GM10248 (cell line): ENCODE data around the gene CTSW.

Source experiments
- CTCF ChIA-PET: fragments of 300-600 bp; sonication (Branson Sonifier 250); formaldehyde crosslinking; extraction: SDS; loops from one replicate; lab custom pipeline; 2021; ENCODE audit warnings: antibody characterized with exemption; lab: Yijun Ruan, JAX
- POLR2A ChIA-PET: fragments of 350-650 bp; sonication (Branson Sonifier 250); formaldehyde crosslinking; extraction: SDS; loops from one replicate; lab custom pipeline; 2020; ENCODE audit warnings: antibody characterized with exemption; lab: Yijun Ruan, JAX
- DNase-seq: peaks from one replicate; pipeline ENCODE4 v3.0.0; 2012; ENCODE audit errors: extremely low spot score
- CTCF ChIP-seq: IDR thresholded peaks from 2 replicates; pipeline ENCODE4 v1.5.1; 2012; ENCODE audit warnings: mild to moderate bottlenecking, low read depth; ENCODE audit errors: extremely low read depth, missing control alignments, control extremely low read depth

The CTSW gene

DNA sequence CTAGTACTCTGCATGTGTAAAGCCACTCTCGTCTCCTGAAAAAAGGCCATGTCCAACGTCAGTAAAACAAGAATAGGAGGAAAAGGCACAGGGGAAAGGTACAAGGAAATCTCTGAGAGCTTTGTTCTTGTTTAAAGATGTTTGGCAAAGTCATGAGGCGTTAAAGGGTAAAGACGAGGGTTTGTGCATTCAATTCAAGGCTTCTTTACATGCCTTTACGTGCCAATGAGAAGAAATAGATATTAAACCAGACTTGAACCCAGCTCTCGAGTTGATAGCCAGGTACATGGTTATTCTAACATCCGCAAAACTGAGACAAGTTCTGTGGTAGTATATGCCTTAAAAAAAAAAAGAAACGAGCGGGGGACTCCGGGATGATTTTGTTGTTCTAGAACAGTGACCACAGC, 21.0 kb upstream of the CTSW start:
- TF ChIP-seq CTCF = no peak
- DNase-seq = no peak
- CTCF ChIA-PET = interaction anchor here (1.3 to 17.2 kb wide), 11 partner anchors 13 to 194 kb away, joined by 3 to 535 read pairs (median 7); partner anchors contain the start of genes AP5B1, CCDC85B, CTSW and EFEMP2
- POLR2A ChIA-PET = interaction anchor here (0.5 to 2.8 kb wide), 19 partner anchors 8 to 376 kb away, joined by 3 to 25 read pairs (median 4); partner anchors contain the start of genes CCDC85B, FIBP, RELA and SF3B2

DNA sequence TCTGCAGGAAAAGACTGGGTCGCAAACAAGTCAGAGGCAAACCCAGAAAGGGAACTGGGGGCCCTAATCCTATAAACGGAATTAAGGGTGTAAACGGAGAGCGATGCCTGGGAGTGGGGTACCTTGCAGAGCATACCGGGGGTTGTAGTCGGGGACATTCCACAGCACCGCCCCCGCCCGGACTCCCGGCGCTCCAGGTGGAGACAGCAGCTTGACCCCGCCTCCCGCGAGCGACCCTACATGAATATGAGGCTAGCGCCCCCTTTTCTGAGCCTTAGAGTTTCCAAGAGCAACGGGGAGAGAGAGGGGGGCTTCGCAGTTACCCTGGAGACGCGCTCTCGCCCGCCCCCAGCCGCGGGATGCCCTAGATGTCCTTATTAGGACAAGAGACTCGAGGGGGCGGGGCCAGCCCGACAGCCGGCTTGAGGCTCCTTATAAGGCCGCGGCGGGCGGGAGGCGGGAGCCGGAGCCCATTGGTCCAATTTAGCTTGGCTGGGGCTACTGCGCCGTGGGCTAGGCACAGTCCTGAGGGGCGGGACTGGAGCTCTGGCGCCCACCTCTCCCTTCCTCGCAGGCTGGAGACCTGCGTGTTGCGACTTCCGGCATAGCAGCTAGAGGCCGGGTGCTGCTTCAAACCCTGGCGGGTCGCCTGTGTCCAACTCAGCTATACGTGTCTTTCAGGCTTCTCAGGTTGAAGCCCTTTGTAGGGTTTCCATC, 20.4 kb upstream of the CTSW start:
- TF ChIP-seq CTCF = peak; percentile 6
- ChIA-PET POLR2A (interaction anchor here (1.1 to 2.8 kb wide), 15 partner anchors 8 to 197 kb away, joined by 3 to 25 read pairs (median 5); partner anchors contain the start of genes BANF1, CCDC85B, EIF1AD and FIBP), CTCF (interaction anchor here (0.6 to 17.2 kb wide), 51 partner anchors 8 to 713 kb away, joined by 3 to 535 read pairs (median 3); partner anchors contain the start of genes AP5B1, BANF1, CCDC85B and CTSW)
- DNase-seq = peak; percentile 95

GRCh38 chr11:65859812-65860277, 19.8 kb upstream of the CTSW start:
- ChIA-PET CTCF (interaction anchor here (0.6 to 17.2 kb wide), 56 partner anchors 9 to 714 kb away, joined by 3 to 535 read pairs (median 3); partner anchors contain the start of genes AP5B1, BANF1, CCDC85B and CTSW), POLR2A (interaction anchor here (0.6 to 2.8 kb wide), 14 partner anchors 9 to 197 kb away, joined by 3 to 25 read pairs (median 5); partner anchors contain the start of genes BANF1, CCDC85B, EIF1AD and FIBP)
- DNase-seq = no peak
- no peak for TF ChIP-seq CTCF

- peak; percentile 90 for DNase-seq
- TF ChIP-seq CTCF = peak; percentile 90
- ChIA-PET CTCF (interaction anchor here (0.6 to 17.2 kb wide), 58 partner anchors 9 to 715 kb away, joined by 3 to 535 read pairs (median 4); partner anchors contain the start of genes AP5B1, BANF1, CCDC85B and CTSW), POLR2A (interaction anchor here (0.6 to 2.6 kb wide), 13 partner anchors 8 to 198 kb away, joined by 3 to 25 read pairs (median 5); partner anchors contain the start of genes BANF1, CCDC85B, EIF1AD and FIBP)
Observed at GRCh38 chr11:65860278-65861164, 19.1 kb upstream of the CTSW start, which contains the start of gene MUS81. Gene MUS81, plus strand, starts transcription at chr11:65860433. Its CDS starts 321 bp downstream, at chr11:65860754.

GRCh38 chr11:65861165-65861505, 18.5 kb upstream of the CTSW start:
- DNase-seq = no peak
- CTCF ChIA-PET = interaction anchor here (1.0 to 17.2 kb wide), 8 partner anchors 10 to 149 kb away, joined by 3 to 535 read pairs (median 5); partner anchors contain the start of genes CCDC85B, CTSW, EFEMP2 and FIBP
- POLR2A ChIA-PET = interaction anchor here (1.2 kb wide), 1 partner anchor 10 kb away, joined by 5 read pairs; no protein-coding TSS in a partner anchor
- no peak for TF ChIP-seq CTCF
